Uterus (tissue), 2 donors: Measurements from ENCODE around the gene AMIGO3.

Experiments
- POLR2A ChIP-seq, 2 donors: fragments of 450-650 bp; IDR thresholded peaks; one replicate each; pipeline ENCODE4 v1.6.1; 2016; ENCODE audit warnings: antibody characterized with exemption in 2 of 2, mild to moderate bottlenecking in 1 of 2, moderate library complexity in 1 of 2
- TF ChIP-seq, protein P1 (sequence below), 4 experiments: fragments of 200-600 bp in 2 of 4; fragments of 450-650 bp in 2 of 4; sonication (generic) in 2 of 4; IDR thresholded peaks; one replicate each; pipeline ENCODE4 v1.5.1; 2016 to 2019; ENCODE audit warnings: antibody characterized with exemption in 4 of 4, mild to moderate bottlenecking in 2 of 4, moderate library complexity in 1 of 4

DNA sequence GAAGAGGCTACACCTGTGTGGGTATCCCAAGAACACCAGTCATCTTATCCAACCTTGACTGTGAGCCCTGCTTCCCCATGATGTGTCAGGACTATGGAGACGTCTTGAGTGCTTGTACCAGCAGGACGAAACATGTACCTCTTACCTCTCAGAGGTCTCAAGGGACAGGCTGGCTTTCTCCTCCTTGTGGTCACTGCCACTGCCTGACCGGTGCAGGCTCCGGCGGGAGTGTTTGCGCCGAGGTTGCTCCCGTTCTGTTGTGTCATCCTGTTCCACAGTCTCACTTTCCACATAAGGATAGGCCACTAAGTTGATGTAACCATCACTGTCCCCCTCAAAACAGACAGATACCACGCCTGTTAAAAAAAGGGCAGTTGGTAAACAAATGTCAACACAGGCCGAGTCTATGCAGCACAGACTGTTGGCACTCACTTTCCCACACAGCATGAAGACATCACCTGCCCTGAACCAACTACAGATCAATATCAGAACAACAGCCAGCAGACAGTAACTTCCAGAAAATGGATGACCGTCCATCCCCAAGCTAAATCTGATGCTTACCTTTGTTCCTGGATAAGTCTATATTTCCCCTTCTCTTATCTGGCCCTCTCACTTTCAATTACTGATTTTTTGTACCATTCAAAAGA, 18.7 kb upstream of the AMIGO3 start:
- TF ChIP-seq POLR2A (IDR thresholded peaks at IDR 0.05), result no peak
- TF ChIP-seq, protein P1, sequence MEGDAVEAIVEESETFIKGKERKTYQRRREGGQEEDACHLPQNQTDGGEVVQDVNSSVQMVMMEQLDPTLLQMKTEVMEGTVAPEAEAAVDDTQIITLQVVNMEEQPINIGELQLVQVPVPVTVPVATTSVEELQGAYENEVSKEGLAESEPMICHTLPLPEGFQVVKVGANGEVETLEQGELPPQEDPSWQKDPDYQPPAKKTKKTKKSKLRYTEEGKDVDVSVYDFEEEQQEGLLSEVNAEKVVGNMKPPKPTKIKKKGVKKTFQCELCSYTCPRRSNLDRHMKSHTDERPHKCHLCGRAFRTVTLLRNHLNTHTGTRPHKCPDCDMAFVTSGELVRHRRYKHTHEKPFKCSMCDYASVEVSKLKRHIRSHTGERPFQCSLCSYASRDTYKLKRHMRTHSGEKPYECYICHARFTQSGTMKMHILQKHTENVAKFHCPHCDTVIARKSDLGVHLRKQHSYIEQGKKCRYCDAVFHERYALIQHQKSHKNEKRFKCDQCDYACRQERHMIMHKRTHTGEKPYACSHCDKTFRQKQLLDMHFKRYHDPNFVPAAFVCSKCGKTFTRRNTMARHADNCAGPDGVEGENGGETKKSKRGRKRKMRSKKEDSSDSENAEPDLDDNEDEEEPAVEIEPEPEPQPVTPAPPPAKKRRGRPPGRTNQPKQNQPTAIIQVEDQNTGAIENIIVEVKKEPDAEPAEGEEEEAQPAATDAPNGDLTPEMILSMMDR (IDR thresholded peaks at IDR 0.05), result no peak
